ENCODE data around the gene SHCBP1L.

SHCBP1L gene

GRCh38 chr1:182952677-182953444 lies at the start of gene SHCBP1L:
TSS of gene SHCBP1L (minus strand) at chr1:182953166. CDS start at chr1:182953133, 33 bp downstream.
- DNase-seq = no peak

- no peak for DNase-seq
Measured at GRCh38 chr1:183002267-183002666, 49.3 kb upstream of the SHCBP1L start.

GRCh38 chr1:183000167-183000962 lies 47.4 kb upstream of the SHCBP1L start:
- no peak for DNase-seq

- DNase-seq = no peak
Measured at GRCh38 chr1:182998482-182998881, 45.5 kb upstream of the SHCBP1L start.

- no peak for DNase-seq
Measured at GRCh38 chr1:182996816-182997215, 43.9 kb upstream of the SHCBP1L start.

- no peak for DNase-seq
Measured at GRCh38 chr1:182995894-182996293, 42.9 kb upstream of the SHCBP1L start.

- no peak for DNase-seq
Measured at GRCh38 chr1:182993746-182994145, 40.8 kb upstream of the SHCBP1L start.

GRCh38 chr1:182990413-182991144 lies 37.6 kb upstream of the SHCBP1L start:
- no peak for DNase-seq

GRCh38 chr1:182985876-182986275 lies 32.9 kb upstream of the SHCBP1L start:
- no peak for DNase-seq

GRCh38 chr1:182984621-182985020 lies 31.7 kb upstream of the SHCBP1L start:
- DNase-seq = no peak

GRCh38 chr1:182984138-182984537 lies 31.2 kb upstream of the SHCBP1L start:
- no peak for DNase-seq

GRCh38 chr1:182978151-182978853 lies 25.3 kb upstream of the SHCBP1L start:
- DNase-seq = no peak

- no peak for DNase-seq
Measured at GRCh38 chr1:182977480-182977879, 24.5 kb upstream of the SHCBP1L start.

- no peak for DNase-seq
Measured at GRCh38 chr1:182974506-182975191, 21.7 kb upstream of the SHCBP1L start.

GRCh38 chr1:182972829-182973228 lies 19.9 kb upstream of the SHCBP1L start:
- no peak for DNase-seq

- no peak for DNase-seq
Measured at GRCh38 chr1:182972231-182972630, 19.3 kb upstream of the SHCBP1L start.

GRCh38 chr1:182971219-182971618 lies 18.3 kb upstream of the SHCBP1L start:
- no peak for DNase-seq

GRCh38 chr1:182968836-182969734 lies 16.1 kb upstream of the SHCBP1L start:
- DNase-seq = no peak

GRCh38 chr1:182968151-182968741 lies 15.3 kb upstream of the SHCBP1L start:
- DNase-seq = no peak

GRCh38 chr1:182965861-182966260 lies 12.9 kb upstream of the SHCBP1L start:
- DNase-seq = no peak

GRCh38 chr1:182965096-182965495 lies 12.1 kb upstream of the SHCBP1L start:
- DNase-seq = no peak

All from NCI-H2029 (cell line).